GM18519 (cell line): Measurements from ENCODE around the gene SCUBE2.

Experiments used
- ATAC-seq: cut with Tn5 transposase; IDR thresholded peaks from one replicate; pipeline ENCODE4 v1.9.1; 2021; ENCODE audit warnings: mild to moderate bottlenecking, moderate library complexity; ENCODE audit not compliant: unreplicated experiment, low FRiP score

Gene SCUBE2

DNA sequence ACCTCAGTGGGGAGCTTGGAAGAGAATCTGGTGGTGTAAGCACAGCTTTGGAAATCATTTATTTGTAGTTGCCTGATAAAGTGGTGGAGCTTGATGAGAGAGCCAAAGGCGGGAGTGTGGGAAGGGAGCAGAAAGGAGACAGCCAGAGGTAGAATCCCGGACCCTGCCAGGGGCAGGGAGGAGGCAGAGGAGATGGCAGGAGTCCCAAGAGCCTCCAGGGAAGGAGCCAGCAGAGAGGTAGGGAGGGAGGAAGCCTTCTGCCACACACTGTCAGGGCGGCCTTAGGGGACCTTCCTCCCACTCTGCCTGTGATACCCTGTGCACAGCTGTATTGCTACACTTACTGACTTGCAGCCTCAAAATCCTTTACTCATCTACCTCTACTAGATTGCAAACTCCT is 15.4 kb downstream of the SCUBE2 start:
- ATAC-seq, result no peak

DNA sequence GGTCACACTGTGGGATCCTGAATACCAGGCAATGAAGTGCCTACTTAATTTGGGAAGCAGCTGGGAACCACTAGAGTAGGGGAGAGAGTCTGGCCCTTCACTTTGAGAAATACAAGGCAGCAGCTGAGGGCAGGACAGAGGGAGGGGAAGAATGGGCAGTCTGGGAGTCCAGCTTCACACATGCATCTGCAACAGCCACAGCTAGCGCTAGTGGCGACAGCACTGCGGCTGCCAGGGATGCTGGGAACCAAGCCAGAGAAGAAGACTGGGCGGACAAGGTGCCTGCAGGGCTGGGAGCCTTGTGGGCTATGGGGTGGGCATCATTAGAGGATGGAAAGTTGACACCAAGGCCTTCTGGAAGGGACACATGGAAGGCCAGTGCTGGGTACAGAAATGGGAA is 15.8 kb downstream of the SCUBE2 start:
- no peak for ATAC-seq

DNA sequence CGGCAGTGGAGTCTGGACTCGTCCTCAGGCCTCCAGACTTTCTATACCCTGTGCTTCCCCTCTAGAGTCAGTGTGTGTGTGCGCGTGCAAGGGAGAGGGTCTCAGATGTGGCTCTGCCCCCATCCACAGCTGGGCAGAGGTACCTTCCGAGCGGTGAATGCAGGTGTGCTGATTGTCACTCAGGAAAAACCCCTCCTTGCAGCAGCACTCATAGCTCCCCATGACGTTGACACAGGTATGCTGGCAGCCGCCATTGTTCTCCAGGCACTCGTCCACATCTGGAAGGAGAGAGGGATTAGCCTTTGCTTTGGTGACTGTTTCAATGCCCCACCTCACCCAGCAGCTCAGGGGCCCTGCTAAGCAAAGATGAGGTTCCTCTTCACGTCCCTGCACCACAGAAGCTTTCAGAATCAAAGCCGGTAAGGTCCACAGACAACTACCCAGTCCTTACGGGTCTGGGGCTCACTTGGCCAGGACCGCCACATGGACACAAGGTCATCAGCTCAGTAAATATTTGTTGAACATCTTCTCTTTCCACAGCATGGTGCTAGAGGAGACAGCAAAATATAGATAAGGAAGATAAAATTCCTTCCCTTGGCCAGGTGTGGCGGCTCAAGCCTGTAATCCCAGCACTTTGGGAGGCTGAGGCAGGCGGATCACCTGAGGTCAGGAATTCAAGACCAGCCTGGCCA is 16.9 kb downstream of the SCUBE2 start:
- ATAC-seq, result no peak

DNA sequence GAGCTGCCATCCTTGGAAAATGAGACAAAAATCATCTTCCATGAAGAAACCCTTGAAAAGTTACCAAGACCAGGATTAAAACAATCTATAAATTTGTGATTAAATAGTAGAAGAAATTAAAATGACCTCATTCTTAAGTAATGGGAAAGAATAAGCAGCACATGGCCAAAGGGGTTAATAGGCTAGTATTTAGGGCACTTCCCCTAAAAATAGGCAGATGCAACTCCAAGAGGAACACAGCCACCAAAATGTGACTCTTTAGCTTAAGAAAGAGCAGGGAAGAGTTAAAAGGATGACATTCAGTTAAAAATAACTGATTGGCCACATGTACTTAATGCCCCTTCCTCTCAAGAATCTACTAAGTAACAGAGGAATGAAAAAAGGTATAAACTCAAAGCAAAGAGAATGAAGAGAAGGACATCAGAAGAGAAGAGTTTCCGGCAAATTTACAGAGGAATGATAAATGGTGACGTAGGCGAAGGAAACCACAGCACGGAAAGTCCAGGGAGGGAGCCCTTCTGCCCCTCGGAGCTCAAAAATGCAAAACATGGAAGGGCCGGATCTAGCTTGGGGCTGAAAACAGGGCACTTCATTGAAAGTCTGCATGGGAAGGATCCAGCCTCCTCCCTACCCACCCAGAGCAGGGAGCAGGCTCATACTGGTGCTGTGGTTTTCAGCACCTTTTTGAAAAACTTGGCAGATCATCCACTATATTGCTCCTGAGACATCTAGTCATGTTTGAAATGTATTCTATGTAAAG is 17.8 kb downstream of the SCUBE2 start:
- ATAC-seq, result no peak

DNA sequence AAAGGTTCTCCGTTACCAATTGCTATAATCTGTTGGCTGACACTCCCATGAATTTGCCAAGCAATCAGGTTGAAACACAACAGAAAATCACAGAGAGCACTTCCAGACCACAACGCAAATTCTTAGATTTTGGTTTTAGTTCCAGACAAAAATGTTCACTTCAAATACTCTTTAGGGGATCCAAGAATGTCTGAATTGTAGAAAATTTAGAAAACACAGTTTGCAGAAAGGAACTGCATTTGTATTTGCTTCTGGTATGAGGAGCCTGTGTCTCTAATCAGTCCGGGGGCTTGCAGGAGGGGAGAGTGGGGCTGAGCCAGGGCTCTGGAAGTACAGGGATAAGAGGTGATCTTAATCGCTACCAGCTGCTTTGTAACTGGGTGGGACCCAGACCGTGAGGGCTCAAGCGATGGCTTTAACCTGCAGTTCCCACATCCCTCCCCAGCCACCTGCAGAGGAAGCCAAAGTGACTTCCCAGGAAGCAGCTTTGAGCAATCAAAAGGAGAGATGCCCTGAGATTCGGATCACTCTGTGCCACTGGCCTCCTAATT is 18.7 kb downstream of the SCUBE2 start:
- ATAC-seq, result no peak

DNA sequence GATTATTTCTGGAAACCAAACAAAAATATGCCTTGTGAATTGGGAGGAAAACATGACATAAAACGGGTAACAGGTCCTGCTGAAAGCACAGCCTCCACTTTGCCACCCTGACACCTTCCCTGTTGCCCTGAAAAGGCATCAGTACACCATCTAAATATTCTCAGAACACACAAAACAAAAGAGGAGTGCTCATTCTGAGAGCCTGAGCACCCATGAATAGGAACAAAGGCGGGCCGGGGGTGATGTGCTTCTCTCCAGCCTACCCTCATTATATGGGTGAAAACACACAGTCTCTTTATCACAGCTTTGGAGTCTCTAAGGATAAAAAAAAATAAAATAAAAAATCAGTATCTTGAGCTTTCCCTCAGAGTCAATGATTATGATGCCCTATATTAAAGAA is 19.7 kb downstream of the SCUBE2 start:
- no peak for ATAC-seq

DNA sequence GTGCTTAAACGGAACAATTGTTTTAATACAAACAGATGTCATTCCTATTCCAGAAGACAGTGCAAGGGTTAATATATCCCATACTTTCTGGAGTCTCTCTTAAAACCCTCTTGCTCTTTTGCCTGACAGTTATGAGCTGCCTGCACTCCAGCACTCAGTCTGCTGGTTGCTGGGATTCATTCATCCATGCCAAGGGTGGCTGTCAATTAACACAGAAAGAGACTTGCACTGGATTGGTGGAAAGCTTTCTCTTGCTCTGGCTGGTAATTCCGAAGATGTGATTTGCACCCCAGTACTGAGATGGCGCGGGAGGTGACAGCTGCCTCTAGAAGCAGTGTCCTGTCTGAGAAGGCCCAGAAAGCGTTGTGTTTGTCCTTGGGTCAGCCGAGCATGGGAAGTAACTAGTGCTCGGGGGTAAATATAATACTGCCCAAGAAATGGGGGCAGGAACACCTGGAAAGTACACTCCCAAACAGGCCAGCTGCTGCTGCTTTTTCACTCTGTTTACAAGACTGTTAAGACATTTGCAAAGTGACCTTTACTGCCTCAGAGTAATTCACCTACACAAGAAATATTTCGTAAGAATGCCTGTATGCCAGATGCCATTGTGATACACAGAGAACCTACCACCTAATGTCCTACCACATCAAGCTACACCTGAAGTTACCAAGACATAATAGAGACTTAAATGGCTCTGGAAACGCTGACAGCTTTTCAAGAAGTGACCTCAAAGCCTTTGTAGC is 20.5 kb downstream of the SCUBE2 start:
- no peak for ATAC-seq

DNA sequence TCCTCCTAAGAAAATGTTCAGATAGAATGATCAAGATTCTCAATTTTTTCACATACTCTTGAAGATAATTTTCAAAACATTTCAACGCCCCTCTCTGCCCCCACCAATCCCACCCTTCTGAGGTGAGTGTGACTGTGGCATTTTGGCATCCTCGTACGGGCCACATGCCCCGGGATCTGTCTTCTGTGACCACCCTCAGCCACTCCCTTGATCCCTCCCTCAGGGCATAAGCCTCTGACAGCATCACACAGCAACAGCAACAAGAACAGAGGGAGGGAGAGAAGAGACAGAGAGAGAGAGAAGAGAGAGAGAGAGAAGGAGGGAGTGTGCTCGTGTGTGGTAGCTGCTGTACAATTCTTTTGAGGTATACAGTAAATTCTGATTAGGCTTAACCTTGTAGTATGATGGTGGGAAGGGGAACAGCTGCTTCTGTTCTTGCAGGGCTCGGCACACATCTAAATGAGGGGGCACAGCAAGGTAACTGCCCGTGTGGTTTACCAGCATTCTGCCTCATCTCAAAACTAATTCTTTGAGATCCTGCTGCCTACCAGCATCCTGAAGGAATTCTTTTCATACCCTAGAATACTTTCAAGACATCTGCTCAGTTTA is 21.4 kb downstream of the SCUBE2 start:
- ATAC-seq, result no peak

DNA sequence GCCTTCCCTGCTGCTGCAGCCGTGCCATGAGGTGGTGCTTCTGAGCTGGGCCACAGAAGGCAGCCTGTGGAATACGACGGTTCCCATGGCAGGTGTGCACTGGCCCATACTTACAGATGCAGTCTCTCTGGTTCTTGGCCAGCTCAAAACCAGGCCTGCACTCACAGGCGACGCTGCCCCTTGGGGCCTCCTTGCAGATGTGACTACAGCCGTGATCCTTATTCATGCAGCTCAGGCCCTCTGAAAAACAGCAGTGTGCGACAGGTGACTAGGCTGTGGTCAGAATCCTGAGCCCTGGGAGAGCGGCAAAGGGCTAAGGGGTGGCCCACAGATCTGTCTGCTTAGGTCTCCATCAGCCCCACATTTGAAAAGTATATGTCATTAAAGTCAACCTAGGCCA is 22.1 kb downstream of the SCUBE2 start:
- no peak for ATAC-seq

DNA sequence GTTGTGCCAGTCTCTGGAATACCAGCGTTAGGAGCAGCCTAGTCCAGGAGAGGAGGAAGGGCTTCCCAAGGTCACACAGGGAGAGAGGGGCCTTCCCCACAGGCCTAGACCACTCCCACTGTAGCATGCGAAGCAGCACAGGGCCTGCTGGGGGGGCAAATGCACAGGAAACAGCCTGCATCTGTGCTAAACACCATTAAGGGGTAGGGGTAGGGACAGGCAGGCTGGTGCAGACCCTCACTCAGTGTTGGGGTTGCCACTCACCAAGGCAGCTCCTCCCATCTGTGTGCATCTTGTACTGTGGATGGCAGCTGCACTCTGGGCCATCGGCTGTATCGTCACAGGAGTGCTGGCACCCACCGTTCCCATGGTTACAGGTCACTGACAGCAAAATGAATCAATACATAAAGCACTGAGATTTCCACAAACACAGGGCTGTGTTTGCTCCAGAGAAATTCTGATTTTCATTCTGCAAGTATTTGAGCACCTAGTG is 24.9 kb downstream of the SCUBE2 start:
- ATAC-seq, result no peak

DNA sequence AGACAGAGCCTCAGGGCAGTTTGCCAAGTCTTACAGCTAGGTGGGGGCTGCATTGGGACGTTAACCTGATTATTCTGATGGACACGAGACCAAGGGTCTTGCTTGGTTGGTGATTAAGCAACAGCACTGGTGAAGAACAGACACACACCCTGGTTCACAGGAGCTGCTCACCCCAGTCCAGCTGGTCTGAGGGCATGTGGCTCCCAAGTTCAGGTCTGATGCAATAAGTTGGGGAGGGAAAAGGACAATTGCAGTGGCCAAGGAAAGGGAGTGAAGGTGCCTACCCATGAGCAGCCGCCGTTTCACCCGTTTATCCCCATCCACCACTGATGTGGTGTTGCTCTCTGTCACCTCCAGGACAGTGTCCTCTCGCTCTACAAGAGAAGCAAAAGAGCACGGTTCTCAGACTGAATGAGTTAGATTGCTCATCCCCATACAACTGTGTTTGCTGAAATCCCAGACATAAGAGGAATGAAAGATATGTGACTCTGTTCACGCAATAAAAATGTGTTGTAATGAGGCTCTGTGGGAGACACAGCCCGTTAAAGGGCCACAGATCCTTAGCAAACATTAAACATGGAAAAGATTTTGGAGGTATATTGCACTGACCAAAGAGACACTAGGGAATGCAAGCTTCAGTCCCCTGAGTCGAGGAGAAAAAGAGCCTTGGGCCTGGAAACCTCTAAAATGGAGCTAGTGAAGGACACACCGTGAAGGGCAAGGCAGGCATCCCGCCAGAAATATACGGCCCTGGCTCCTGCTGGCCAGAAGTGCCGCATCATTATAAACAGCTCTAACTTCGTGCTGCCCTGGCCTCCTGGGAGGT is 25.6 kb downstream of the SCUBE2 start:
- ATAC-seq, result no peak

DNA sequence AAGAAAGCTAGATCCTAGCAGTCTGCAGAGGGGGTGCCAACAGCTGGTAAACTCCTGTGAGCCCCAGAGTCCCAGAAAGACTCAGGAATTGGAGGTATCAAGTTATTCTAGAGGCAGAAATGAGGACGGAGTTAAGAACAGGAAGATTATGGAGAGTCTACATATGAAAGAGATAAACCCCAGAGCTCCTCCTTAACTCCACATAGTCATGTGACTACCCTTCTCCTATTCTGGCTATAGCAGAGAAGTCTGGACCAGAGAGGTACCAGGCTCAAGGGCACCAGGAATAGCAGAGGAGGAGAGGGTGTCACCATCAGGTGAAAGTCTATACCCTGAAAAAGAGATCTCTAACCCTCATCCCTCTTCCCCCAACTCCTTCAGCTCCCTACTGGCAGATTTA is 29.6 kb downstream of the SCUBE2 start:
- no peak for ATAC-seq

DNA sequence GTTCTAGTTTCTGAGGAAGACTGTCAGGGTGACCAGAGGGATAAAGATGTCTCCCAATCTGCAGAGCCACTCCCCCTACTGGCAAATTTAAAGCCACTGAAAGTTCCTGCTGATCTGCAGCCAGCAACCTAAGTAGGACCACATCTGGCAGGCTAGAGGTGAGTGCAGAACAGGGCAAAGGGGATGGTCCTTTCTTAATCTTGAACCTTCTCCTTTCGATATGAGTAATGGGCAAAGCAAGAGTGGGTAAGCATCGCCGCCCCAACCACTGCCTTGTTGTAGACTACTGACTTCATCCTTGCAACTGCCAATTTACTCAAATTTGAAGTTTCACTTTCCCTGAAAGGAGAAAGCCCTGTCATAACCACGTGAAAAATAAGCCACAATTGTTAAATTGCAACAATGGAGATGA is 30.7 kb downstream of the SCUBE2 start:
- ATAC-seq, result peak; percentile 87

DNA sequence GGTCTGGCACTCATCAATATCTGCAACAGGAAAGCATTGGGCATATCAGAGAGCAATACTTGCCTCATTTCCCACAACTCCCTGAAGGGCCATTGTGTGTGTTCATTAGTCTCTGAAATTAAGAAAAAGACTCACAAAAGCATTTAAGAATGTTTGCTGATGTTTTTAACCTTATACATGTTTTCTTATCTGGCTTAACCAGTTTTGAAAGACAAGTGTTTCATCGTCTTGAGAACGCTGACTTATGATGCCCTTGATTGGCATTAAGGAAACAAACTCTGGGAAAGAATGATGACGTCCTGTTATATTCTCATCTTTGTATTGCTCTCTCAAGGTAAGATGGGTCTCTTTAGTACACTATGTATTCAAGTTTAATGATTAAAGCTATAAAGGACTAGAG is 32.0 kb downstream of the SCUBE2 start:
- ATAC-seq, result no peak

DNA sequence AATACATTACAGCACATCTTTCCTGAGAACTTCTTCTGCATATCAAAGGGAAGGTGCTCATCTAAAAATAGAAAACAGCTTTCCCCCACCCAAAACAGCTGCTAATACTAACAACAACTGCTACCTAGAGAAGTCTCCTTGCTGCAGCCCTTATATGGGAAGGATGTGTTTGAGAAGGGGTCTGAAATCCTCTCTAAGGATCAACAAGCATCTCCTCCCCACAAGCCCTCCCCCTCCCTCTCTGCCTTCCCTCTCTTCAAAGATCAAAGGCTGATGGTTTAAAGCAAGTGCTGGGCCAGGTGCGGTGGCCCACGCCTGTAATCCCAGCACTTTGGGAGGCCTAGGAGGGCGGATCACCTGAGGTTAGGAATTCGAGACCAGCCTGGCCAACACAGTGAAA is 33.5 kb downstream of the SCUBE2 start:
- no peak for ATAC-seq

DNA sequence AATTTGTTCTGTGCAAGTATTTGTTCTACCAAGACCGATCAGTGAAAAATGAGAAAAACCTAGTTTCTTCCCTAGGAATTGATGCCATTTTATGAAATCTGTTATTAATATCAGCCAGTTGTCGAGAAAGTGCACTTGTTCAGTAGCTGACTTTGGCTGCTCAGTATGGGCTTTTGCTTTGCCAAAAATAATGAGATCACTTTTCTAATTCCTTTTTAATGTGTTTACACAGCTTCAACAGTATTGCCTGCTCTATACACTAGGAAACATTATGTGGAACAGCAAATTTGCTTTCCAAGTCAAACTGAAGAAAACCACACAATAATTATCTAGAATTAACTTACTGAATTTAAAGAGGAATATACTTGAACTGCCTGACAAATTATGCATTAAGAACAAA is 34.4 kb downstream of the SCUBE2 start:
- no peak for ATAC-seq

DNA sequence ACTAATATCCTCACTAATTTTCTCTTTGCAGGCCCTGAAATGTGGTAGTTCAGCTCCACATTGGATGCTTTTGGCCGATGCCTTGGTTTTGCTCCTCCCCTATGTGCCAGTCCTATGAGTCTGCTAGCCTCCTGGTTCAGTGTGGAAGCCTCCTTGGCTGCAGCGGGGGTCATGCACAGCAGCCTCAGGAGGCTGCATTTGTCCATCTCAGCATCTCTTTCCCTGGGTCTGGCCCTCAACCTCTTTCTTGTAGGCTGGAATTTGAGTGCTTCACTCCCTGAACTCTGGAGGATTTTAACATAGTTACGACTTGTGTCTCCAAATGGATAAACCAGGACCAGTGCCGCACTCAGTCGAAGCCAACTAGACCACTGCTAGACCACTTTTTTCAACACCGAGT is 34.9 kb downstream of the SCUBE2 start:
- ATAC-seq, result no peak

DNA sequence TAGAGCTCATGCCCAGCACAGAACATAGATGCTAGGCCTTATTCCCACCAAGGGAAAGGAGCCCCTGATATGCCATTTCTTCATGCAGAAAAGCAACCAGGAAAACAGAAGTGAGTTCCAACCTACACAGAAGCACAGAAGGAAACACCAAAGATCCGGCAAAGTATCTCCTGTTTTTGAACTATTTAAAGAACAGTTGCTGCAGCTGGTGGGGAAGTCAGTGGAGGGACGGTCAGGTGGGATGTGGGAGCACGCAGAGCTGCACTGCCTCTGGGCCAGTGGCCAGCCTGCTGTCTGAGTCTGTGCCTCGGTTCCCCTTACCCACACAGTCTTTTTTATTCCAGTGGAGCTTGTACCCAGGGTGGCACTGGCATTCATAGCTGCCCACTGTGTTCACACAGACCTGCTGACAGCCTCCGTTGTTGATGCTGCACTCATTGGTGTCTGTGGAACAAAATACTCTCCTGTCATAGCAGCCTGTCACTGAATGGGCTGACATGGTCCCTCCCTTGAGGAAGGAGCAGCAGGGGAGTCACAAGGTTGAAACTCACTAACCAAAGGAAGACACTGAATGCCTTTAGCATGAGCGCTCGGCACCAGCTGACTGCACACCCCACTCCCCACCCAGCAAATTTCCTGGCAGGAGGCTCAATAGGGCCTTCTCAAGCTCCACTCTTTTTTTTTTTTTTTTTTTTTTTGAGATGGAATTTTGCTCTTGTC is 37.9 kb downstream of the SCUBE2 start:
- ATAC-seq, result no peak

DNA sequence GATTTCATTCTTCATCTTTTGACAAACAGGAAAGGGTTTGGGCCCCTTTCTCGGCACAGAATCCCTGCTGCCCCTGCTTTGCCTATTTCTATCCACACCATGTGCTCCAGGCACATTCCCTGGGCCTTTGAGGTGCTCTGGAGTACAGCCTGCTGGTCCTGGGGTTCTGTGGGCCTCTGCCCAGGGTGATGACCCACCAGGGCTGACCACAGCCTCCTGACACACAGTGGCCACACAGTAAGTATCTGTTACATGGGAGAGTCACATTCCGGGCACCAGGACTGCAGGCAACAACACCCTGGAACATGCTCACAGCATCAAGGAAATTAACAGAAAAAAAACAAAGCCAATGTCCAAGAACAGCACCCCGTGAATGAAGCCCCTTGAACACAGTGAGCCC is 39.1 kb downstream of the SCUBE2 start:
- no peak for ATAC-seq
